ENCODE data around the gene ZNF302. TPM values are rescaled to one million over a fixed set of nuclear protein-coding genes. Genes with fewer than 3 reads are reported as not detected.

The ZNF302 gene
- total RNA-seq, 1 experiment from 2014 or later: 26.4 TPM

GRCh38 chr19:34715357-34715756 lies 37.9 kb downstream of the ZNF302 start:
- Histone ChIP-seq H3K36me3 (ENCODE audit: control insufficient read depth, insufficient read depth, low read length) (no peaks in the 10 kb centered on the region), H3K27ac (ENCODE audit: low read length) (no peak overlapping the region), H3K27me3 (ENCODE audit: control insufficient read depth, insufficient read depth, low read length) (peaks cover 22% of the 10 kb centered on the region), H3K9me3 (ENCODE audit: control insufficient read depth, insufficient read depth, low read depth, low read length) (no peaks in the 10 kb centered on the region), H3K4me1 (ENCODE audit: control insufficient read depth, insufficient read depth, low read length) (no peaks in the 10 kb centered on the region), H3K4me3 (ENCODE audit: low read depth in 2 of 2, low read length in 2 of 2) (no peak overlapping the region)
- ChIA-PET CTCF (no interaction called here), POLR2A (no interaction called here)
- DNase-seq (ENCODE audit: low read depth, low spot score) (no peak), ATAC-seq (no peak)
- in situ Hi-C loops (cut with HindIII; ENCODE audit: low pct_unique_long_range_greater_than_20kb, low sequenced_read_pairs): no loop called here
- no TSS peak for BruUV-seq (replicated peaks)
- TF ChIP-seq SIN3A (IDR thresholded peaks at IDR 0.05; ENCODE audit: borderline replicate concordance, insufficient read depth, low read depth, low read length): no peak
- TF ChIP-seq TCF7L2 (IDR thresholded peaks at IDR 0.05; ENCODE audit: low read depth, low read length): no peak
- no peak for TF ChIP-seq REST (IDR thresholded peaks at IDR 0.05; ENCODE audit: insufficient read depth in 1 of 2, low read depth in 2 of 2, low read length in 1 of 2)
- TF ChIP-seq POLR2AphosphoS5 (IDR thresholded peaks at IDR 0.05; ENCODE audit: low read depth, low read length): no peak
- TF ChIP-seq CTCF (IDR thresholded peaks at IDR 0.05): no peak
- intact Hi-C loops (cut with micrococcal nuclease; ENCODE audit: unreplicated experiment): no loop called here

- no TSS peak for BruUV-seq (replicated peaks)
- in situ Hi-C loops (cut with HindIII; ENCODE audit: low pct_unique_long_range_greater_than_20kb, low sequenced_read_pairs) (no loop called here), intact Hi-C loops (cut with micrococcal nuclease; ENCODE audit: unreplicated experiment) (no loop called here)
- H3K4me3 ChIP-seq (ENCODE audit: low read depth in 2 of 2, low read length in 2 of 2): no peak overlapping the region
- DNase-seq (ENCODE audit: low read depth, low spot score) (no peak), ATAC-seq (peak; percentile 75)
- H3K27me3 ChIP-seq (ENCODE audit: control insufficient read depth, insufficient read depth, low read length): 0 out of 2 replicates have a peak, but pooled peaks cover 5% of the 10 kb centered on the region
- ChIA-PET CTCF (no interaction called here), POLR2A (no interaction called here)
- H3K4me1 ChIP-seq (ENCODE audit: control insufficient read depth, insufficient read depth, low read length): no peaks in the 10 kb centered on the region
- no peak overlapping the region for H3K27ac ChIP-seq (ENCODE audit: low read length)
- H3K9me3 ChIP-seq (ENCODE audit: control insufficient read depth, insufficient read depth, low read depth, low read length): no peaks in the 10 kb centered on the region
- TF ChIP-seq SIN3A (IDR thresholded peaks at IDR 0.05; ENCODE audit: borderline replicate concordance, insufficient read depth, low read depth, low read length) (no peak), REST (IDR thresholded peaks at IDR 0.05; ENCODE audit: insufficient read depth in 1 of 2, low read depth in 2 of 2, low read length in 1 of 2) (no peak), POLR2AphosphoS5 (IDR thresholded peaks at IDR 0.05; ENCODE audit: low read depth, low read length) (no peak), TCF7L2 (IDR thresholded peaks at IDR 0.05; ENCODE audit: low read depth, low read length) (no peak), CTCF (IDR thresholded peaks at IDR 0.05) (no peak)
- no peaks in the 10 kb centered on the region for H3K36me3 ChIP-seq (ENCODE audit: control insufficient read depth, insufficient read depth, low read length)
These were observed 44.9 kb downstream of the ZNF302 start for GRCh38 chr19:34722353-34722752.

All from Panc1 (cell line).